ENCODE data around the gene KMO.

DNA sequence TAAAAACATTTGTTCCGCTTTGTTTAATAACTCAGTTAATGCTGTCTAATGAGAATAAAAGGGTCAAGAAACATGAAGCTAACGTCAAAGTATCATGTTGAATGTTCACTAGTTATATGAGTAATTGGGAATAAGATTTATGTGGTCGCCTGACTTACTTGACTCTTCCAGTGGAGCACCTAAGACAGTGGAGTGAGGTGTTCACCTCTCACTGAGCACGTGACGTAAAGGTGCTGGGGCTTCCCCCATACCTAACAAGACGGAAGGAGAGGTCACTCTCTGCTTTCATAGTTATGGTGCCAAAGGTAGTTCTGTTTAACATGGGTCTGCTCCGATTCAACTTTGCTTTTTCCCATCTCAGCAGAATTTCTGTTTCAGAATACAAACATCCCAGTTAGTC, 686 bp downstream of the KMO start:
- no peak for TF ChIP-seq SUZ12 (IDR thresholded peaks at IDR 0.05; ENCODE audit: extremely low read depth, insufficient read depth, insufficient read length)
- no peak for TF ChIP-seq YY1 (IDR thresholded peaks at IDR 0.05; ENCODE audit: insufficient read depth, insufficient read length)
- no peak for TF ChIP-seq ZNF274 (IDR thresholded peaks at IDR 0.05; ENCODE audit: low read depth, low read length)

Measured in NT2/D1 (cell line).